NCI-H1092 treated with DMSO at 0.1 percent for 48 hours (cell line): ENCODE results near the gene IFITM10.

ENCODE experiments used
- DNase-seq: peaks from one replicate; lab custom pipeline; 2025; lab: John Stamatoyannopoulos, UW

IFITM10 gene

GRCh38 chr11:1740786-1741530 is 9.4 kb downstream of the IFITM10 start:
- DNase-seq: no peak

GRCh38 chr11:1739576-1739975 is 10.8 kb downstream of the IFITM10 start:
- DNase-seq: no peak

- DNase-seq: no peak
These were observed 12.0 kb downstream of the IFITM10 start for GRCh38 chr11:1738380-1738779.

GRCh38 chr11:1737080-1737757 is 13.2 kb downstream of the IFITM10 start:
- DNase-seq: no peak

- DNase-seq: no peak
These were observed 13.9 kb downstream of the IFITM10 start for GRCh38 chr11:1736447-1736992.

GRCh38 chr11:1735271-1735670 is 15.1 kb downstream of the IFITM10 start:
- DNase-seq: no peak

- no peak for DNase-seq
These were observed 15.7 kb downstream of the IFITM10 start for GRCh38 chr11:1734641-1735081.

- no peak for DNase-seq
These were observed 16.4 kb downstream of the IFITM10 start for GRCh38 chr11:1733716-1734640.

GRCh38 chr11:1733009-1733715 is 17.2 kb downstream of the IFITM10 start:
- no peak for DNase-seq

- DNase-seq: no peak
These were observed 17.9 kb downstream of the IFITM10 start for GRCh38 chr11:1732418-1733008.

GRCh38 chr11:1731451-1732059 is 18.8 kb downstream of the IFITM10 start:
- no peak for DNase-seq

- no peak for DNase-seq
These were observed 20.3 kb downstream of the IFITM10 start for GRCh38 chr11:1730059-1730629.

GRCh38 chr11:1729692-1730011 is 20.7 kb downstream of the IFITM10 start:
- DNase-seq: no peak

GRCh38 chr11:1728931-1729691 is 21.3 kb downstream of the IFITM10 start:
- no peak for DNase-seq

- no peak for DNase-seq
These were observed 22.1 kb downstream of the IFITM10 start for GRCh38 chr11:1728301-1728700.

GRCh38 chr11:1727861-1728260 is 22.5 kb downstream of the IFITM10 start:
- DNase-seq: no peak

- DNase-seq: no peak
These were observed 23.2 kb downstream of the IFITM10 start for GRCh38 chr11:1727096-1727690.

- DNase-seq: peak; percentile 4
These were observed 30.6 kb downstream of the IFITM10 start for GRCh38 chr11:1719781-1720180.

- no peak for DNase-seq
These were observed 32.1 kb downstream of the IFITM10 start for GRCh38 chr11:1718326-1718725.
